IMR-90 (cell line): ENCODE measurements around the gene SMYD4.

Source experiments
- MXI1 ChIP-seq: IDR thresholded peaks from 2 replicates; pipeline ENCODE4 v1.6.1; 2012; ENCODE audit warnings: low read depth, mild to moderate bottlenecking, low read length, moderate library complexity, borderline replicate concordance
- POLR2A ChIP-seq: IDR thresholded peaks from 2 replicates; pipeline ENCODE4 v1.6.1; 2012; ENCODE audit warnings: mild to moderate bottlenecking, low read depth, low read length
- SMC3 ChIP-seq: fragments of 150-350 bp; IDR thresholded peaks from 2 replicates; pipeline ENCODE4 v1.6.1; 2016; ENCODE audit warnings: low read depth, mild to moderate bottlenecking, antibody characterized with exemption, low read length, moderate library complexity
- TF ChIP-seq, protein P1 (sequence below): conservative IDR thresholded peaks from 2 replicates; pipeline ENCODE4 v1.5.1; 2012; ENCODE audit warnings: mild to moderate bottlenecking, low read depth, low read length, improper control_type of control experiment
- TF ChIP-seq, protein P2 (sequence below): fragments of 150-350 bp; IDR thresholded peaks from 2 replicates; pipeline ENCODE4 v1.6.1; 2017; ENCODE audit warnings: mild to moderate bottlenecking, antibody characterized with exemption, low read length, low read depth

DNA sequence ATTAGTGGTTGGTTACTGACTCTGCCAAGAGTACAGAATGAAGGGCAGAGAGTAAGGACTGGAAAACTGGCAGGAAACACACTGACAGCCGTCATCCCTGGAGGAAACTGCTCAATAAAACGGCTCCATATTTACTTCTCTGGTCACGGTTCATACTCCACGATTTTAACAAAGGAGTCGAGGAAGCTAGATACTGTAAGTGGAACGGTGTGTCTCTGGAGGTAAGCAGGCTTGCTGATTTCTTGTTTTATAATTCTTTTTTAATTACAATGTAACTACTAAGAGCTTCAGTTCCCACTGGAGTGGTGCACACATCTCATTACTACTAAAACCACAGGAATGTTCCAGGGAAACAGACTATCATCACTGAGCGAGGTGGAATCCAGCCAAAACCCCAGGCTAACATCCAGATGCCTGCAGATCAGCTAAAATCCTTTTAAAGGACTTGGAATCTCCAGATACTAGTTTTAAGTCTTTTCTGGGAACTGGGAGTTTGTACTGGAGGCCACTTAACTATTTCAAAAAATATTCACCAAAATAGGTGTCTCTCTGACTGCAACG lies 50.1 kb downstream of the SMYD4 start:
- TF ChIP-seq, protein P1, sequence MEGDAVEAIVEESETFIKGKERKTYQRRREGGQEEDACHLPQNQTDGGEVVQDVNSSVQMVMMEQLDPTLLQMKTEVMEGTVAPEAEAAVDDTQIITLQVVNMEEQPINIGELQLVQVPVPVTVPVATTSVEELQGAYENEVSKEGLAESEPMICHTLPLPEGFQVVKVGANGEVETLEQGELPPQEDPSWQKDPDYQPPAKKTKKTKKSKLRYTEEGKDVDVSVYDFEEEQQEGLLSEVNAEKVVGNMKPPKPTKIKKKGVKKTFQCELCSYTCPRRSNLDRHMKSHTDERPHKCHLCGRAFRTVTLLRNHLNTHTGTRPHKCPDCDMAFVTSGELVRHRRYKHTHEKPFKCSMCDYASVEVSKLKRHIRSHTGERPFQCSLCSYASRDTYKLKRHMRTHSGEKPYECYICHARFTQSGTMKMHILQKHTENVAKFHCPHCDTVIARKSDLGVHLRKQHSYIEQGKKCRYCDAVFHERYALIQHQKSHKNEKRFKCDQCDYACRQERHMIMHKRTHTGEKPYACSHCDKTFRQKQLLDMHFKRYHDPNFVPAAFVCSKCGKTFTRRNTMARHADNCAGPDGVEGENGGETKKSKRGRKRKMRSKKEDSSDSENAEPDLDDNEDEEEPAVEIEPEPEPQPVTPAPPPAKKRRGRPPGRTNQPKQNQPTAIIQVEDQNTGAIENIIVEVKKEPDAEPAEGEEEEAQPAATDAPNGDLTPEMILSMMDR: no peak
- TF ChIP-seq POLR2A (no peak), MXI1 (no peak), SMC3 (no peak)
- TF ChIP-seq, protein P2, sequence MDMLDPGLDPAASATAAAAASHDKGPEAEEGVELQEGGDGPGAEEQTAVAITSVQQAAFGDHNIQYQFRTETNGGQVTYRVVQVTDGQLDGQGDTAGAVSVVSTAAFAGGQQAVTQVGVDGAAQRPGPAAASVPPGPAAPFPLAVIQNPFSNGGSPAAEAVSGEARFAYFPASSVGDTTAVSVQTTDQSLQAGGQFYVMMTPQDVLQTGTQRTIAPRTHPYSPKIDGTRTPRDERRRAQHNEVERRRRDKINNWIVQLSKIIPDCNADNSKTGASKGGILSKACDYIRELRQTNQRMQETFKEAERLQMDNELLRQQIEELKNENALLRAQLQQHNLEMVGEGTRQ: no peak
